OCI-LY3 (cell line): ENCODE data around the gene PCGF1.
"Not testable (repeated sequence)": the region's sequence is repeated elsewhere in the genome, so short reads cannot be mapped to it uniquely, and the experiment has no call there.

Experiments used
- EZH2phosphoT487 ChIP-seq: fragments of 200-600 bp; shearing (Covaris generic); IDR thresholded peaks from 2 replicates; pipeline ENCODE4 v1.6.1; 2018; ENCODE audit warnings: antibody characterized with exemption, mixed run types, low read depth
- TF ChIP-seq, protein P1 (sequence below): fragments of 200-600, 300-600 bp; sonication (generic); IDR thresholded peaks from 2 replicates; pipeline ENCODE4 v1.5.1; 2014; ENCODE audit warnings: antibody characterized with exemption, low read length, low read depth

GRCh38 chr2:74470742-74471141 lies 36.8 kb downstream of the PCGF1 start:
- TF ChIP-seq, protein P1, sequence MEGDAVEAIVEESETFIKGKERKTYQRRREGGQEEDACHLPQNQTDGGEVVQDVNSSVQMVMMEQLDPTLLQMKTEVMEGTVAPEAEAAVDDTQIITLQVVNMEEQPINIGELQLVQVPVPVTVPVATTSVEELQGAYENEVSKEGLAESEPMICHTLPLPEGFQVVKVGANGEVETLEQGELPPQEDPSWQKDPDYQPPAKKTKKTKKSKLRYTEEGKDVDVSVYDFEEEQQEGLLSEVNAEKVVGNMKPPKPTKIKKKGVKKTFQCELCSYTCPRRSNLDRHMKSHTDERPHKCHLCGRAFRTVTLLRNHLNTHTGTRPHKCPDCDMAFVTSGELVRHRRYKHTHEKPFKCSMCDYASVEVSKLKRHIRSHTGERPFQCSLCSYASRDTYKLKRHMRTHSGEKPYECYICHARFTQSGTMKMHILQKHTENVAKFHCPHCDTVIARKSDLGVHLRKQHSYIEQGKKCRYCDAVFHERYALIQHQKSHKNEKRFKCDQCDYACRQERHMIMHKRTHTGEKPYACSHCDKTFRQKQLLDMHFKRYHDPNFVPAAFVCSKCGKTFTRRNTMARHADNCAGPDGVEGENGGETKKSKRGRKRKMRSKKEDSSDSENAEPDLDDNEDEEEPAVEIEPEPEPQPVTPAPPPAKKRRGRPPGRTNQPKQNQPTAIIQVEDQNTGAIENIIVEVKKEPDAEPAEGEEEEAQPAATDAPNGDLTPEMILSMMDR, result not testable (repeated sequence)
- TF ChIP-seq EZH2phosphoT487, result not testable (repeated sequence)
